MM.1S (cell line): Measurements from ENCODE around the gene TCF12.

ENCODE experiments used
- EZH2 ChIP-seq: fragments of 300-600 bp; sonication (generic); optimal IDR thresholded peaks from 2 replicates; pipeline ENCODE3; 2017; ENCODE audit warnings: low read depth, mild to moderate bottlenecking, antibody characterized with exemption, low read length, mixed read lengths
- EZH2phosphoT487 ChIP-seq: fragments of 300-600 bp; sonication (generic); IDR thresholded peaks from 2 replicates; pipeline ENCODE4 v1.6.1; 2018; ENCODE audit warnings: antibody characterized with exemption, low read length
- TF ChIP-seq, protein P1 (sequence below): fragments of 300-600 bp; sonication (generic); IDR thresholded peaks from 2 replicates; pipeline ENCODE4 v1.5.1; 2016; ENCODE audit warnings: antibody characterized with exemption, low read length, mixed read lengths

DNA sequence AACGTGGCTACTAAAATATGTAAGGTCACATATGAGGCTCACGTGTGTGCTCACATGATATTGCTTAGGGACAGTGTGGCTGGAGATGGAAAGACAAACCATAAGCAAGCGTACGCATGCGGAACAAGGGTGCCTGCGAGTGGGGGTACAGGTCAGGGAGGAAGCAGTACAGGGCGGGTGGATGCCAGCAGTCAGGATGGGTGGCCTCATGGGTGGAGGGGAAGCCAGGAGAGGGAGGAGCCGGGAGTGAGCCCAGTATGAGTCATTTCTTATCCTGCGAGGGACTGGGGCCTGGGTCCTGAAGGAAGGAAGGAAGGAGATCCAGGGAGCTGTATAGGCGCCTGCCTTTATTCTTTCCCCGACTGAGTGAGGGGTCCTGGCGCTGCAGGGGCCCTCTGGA, 415.8 kb downstream of the TCF12 start:
- TF ChIP-seq EZH2: no peak
- TF ChIP-seq, protein P1, sequence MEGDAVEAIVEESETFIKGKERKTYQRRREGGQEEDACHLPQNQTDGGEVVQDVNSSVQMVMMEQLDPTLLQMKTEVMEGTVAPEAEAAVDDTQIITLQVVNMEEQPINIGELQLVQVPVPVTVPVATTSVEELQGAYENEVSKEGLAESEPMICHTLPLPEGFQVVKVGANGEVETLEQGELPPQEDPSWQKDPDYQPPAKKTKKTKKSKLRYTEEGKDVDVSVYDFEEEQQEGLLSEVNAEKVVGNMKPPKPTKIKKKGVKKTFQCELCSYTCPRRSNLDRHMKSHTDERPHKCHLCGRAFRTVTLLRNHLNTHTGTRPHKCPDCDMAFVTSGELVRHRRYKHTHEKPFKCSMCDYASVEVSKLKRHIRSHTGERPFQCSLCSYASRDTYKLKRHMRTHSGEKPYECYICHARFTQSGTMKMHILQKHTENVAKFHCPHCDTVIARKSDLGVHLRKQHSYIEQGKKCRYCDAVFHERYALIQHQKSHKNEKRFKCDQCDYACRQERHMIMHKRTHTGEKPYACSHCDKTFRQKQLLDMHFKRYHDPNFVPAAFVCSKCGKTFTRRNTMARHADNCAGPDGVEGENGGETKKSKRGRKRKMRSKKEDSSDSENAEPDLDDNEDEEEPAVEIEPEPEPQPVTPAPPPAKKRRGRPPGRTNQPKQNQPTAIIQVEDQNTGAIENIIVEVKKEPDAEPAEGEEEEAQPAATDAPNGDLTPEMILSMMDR: no peak
- no peak for TF ChIP-seq EZH2phosphoT487
